UCSD-AML1 (cell line): ENCODE results near the gene LRRC46.
A peak's percentile ranks its signal among the peaks of the same experiment; 100 is the strongest.

Experiments
- DNase-seq: peaks from one replicate; lab custom pipeline; 2025; ENCODE audit not compliant: unreplicated experiment; lab: John Stamatoyannopoulos, UW

The LRRC46 gene

GRCh38 chr17:47830396-47831002 lies 971 bp upstream of the LRRC46 start:
- DNase-seq: no peak

DNA sequence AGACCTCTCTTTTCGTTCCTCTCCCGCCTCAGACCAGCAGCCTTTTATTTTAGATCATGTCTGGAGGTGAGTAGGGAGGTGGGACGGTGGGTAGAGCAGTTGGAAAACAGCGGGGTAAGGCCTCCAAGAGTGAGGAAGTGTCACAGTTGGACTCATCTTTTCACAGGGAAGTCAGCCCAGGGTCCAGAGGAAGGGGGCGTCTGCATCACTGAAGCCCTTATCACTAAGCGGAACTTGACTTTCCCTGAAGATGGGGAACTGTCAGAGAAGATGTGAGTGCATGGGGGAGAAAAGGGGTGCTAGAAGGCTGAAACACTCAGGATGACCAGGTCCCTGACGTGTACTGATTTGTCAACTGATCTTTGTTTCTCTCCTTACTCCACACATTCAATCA lies 461 bp downstream of the LRRC46 start:
- no peak for DNase-seq

GRCh38 chr17:47834756-47835155 lies 3.3 kb downstream of the LRRC46 start:
- no peak for DNase-seq

DNA sequence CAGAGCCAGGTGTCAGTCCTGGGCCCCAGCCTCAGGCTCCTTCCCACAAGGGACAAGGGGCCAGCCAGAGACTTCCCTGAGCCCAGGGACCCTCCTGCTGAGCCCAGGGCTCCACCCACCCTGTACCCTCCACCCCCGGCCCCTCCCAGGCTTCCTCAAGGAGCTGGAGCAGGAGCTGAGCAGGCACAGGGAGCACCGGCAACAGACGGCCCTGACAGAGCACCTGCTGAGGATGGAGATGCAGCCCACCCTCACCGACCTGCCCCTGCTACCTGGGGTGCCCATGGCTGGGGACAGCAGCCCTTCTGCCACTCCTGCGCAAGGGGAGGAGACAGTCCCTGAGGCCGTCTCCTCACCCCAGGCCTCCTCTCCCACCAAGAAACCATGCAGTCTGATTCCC lies 5.1 kb downstream of the LRRC46 start:
- DNase-seq: no peak

GRCh38 chr17:47837401-47838039 lies 6.0 kb downstream of the LRRC46 start:
- no peak for DNase-seq

GRCh38 chr17:47838636-47839035 lies 7.2 kb downstream of the LRRC46 start:
- no peak for DNase-seq

- no peak for DNase-seq
These were observed 7.6 kb downstream of the LRRC46 start for GRCh38 chr17:47839071-47839470.

DNA sequence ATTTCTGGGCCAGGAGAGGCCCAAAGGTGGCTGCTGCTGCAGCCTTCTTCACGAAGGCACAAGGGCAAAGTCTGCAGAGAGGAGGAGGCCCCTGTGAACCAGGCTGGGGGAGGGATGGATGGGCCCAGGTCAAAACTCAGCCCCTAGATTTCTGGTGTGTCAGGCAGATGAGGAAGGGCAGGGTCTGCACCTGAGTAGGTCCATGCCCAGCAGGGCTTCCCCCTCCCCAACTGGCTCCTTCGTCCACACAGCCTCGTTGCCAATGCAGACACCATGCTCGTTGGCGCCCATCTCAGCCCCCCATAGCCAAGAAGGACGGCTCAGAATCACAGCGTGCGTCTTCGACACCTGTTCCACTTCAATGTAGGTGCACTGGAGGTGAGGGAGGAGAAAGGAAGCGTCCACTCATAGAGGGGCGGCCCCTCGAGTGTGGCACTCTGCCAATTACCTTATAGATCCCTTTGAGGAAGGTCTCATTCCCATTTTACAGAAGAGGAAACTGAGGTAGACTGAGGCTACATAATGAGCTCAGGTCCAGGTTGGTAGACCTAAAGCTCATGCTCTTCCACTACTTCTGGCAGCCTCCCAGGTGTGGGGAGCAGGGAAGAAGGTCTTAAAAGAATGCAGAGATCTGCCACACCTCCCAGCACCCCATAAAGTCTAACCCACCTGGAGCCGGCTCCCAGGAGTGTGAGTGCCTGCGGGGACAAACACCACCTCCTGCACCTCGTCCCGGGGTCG lies 8.7 kb downstream of the LRRC46 start:
- DNase-seq: no peak

- DNase-seq: peak; percentile 94
These were observed 9.4 kb downstream of the LRRC46 start, which contains the start of gene SCRN2 for GRCh38 chr17:47840742-47841487. SCRN2 (minus strand) TSS chr17:47841273; CDS start chr17:47840843, 430 bp downstream.

DNA sequence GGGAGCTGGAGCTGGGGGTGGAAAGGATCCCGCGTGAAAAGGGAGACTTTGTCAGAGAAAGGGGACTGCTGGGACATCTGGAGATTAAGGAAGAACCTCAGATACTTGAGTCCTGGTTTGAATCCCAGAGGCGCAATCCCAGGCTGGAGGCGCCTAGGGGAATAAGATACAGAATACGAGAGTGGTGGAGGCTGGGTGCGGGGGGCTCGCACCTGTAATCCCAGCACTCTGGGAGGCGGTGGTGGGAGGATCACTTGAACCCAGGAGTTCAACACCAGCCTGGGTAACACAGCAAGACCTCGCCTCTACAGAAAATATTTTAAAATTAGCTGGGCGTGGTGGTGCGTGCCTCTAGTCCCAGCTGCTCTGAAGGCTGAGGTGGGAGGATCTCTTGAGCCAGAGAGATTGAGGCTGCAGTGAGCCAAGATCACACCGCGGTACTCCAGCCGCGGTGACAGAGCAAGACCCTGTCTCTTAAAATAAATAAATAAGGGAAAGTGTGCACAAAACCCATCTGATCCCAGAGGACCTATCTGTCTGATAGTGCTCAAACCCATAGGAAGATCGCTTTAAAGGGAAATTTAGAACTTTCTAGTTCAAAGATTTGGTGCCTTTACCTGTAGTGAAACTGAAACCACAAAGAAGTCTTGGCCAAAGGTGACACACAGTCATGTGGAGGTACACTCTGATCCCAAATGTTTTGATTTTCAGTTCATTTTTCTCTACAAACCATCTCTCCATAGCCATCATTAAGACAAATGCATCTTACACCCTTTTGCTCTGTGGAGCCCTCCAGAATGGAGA lies 10.2 kb downstream of the LRRC46 start:
- no peak for DNase-seq

DNA sequence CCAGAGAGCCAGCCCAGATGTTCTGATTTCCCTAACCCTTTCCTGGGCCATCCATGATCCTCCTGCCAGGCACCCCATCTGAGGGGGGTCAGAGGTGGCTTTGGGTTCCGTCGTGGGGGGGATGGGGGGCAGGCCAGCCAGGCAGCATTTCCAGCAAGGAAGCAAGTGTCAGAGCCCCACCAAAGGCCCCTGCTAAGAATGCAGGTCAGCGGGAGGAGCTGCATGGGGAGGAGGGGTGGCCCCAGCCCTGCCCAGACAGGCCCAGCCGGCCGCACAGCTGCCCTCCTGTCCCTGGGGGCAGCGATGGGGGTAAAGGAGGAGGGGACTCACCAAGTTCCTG lies 11.9 kb downstream of the LRRC46 start:
- no peak for DNase-seq

DNA sequence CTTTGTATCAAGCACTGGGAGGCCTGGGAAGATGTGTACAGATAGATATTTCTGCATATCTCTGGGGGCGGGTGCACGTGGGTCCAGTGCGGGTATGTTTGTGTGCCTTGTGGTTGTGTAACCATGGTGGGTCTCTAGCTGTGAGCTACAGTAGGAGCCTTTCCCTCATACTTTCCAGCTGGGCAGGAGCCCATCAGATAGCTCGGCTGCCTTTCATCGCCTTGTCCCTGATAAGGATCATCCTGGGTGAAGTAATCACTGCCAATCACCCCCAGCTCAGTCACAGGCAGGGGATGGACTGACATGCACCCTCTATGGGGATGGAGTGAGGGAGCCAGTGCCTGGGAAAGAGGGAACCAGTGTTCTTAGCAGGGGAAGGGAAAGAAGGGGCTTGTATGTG lies 12.8 kb downstream of the LRRC46 start:
- no peak for DNase-seq

DNA sequence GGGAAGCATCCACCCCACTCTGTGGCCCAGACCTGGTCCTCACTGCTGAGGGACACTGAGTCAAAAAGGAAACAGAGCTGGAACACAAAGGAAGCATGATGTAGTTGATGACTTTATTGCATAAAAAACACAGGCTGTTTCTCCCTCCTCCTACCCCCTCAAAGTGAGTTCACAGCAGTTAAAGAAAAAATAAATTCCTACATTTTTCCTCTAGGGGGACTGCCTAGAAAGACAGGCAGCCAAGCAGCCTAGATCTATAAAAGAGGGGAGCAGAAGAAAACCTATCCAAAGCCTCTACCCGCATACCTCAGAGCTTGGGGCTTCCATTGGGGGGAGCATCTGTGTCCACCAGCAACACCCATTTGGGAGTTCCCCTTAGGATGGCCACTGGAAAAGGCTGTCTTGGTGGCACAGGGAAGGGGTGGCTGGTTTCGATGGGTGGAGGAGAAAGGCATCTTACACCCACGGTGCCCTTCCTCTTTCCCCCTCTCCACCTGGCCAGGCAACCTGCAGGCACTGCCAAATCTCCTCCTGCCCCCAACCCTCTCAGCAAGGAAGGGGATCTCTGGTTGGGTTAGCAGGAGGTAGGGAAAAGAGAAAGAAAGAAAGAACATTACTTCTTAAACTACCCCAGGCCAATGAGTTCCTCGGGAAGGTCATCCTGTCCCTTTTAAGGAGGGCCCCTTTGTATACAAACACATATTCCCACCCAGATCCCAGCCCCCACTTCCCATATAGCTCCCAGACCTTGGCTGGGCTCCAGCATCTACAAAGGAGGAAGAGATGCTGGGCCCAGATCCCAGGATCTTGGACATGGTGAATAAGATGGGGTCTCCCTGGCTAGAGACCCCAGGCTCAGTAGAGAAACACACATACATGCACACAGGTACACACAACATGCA lies 13.6 kb downstream of the LRRC46 start:
- no peak for DNase-seq

DNA sequence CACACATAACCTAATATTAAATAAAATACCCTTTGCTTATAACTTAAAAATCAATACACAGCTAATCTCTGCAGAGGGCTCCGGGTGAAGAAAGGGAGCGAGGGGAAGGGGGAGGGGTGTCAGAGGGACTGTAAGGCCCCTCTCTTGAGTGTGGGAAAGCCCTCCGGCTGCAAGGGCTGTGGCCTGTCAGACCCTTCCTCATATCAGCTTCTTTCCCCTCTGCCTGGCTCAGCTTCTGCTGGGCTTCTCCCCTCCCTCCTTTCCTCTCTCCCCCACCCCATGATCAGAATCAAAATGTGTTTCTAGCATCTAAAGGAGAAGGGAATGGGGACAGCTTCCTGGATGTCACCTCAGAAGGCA lies 14.2 kb downstream of the LRRC46 start:
- no peak for DNase-seq

DNA sequence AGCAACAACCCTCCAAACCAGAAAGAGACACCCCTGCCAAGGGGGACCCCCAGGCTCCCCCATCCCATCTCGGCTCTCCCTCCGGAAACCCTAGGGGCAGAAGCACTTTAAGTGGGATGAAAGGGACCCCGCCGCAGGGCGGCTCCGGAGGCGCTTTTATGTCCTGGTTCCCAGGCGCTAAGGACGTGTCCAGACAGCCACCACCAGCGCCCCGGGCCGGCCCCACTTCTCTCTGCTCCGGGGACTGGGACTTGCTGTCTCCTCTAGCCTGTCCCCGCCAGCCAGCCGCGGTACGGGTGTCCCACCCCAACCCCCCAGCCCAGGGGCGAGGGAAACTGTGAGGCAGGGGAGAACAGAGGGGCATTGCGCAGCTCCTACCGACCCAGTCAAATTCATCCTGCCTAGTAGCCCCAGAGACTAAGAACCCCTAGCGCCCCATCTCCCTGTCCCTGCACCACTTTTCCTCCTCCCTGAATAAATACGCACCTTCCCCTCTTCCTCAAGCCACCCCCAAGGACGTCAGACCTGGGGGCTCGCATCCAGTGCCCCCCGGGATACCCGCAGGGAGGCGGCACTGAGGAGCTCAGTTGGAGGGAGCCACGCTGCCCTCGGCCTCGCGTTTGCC lies 15.4 kb downstream of the LRRC46 start:
- DNase-seq: peak; percentile 38

DNA sequence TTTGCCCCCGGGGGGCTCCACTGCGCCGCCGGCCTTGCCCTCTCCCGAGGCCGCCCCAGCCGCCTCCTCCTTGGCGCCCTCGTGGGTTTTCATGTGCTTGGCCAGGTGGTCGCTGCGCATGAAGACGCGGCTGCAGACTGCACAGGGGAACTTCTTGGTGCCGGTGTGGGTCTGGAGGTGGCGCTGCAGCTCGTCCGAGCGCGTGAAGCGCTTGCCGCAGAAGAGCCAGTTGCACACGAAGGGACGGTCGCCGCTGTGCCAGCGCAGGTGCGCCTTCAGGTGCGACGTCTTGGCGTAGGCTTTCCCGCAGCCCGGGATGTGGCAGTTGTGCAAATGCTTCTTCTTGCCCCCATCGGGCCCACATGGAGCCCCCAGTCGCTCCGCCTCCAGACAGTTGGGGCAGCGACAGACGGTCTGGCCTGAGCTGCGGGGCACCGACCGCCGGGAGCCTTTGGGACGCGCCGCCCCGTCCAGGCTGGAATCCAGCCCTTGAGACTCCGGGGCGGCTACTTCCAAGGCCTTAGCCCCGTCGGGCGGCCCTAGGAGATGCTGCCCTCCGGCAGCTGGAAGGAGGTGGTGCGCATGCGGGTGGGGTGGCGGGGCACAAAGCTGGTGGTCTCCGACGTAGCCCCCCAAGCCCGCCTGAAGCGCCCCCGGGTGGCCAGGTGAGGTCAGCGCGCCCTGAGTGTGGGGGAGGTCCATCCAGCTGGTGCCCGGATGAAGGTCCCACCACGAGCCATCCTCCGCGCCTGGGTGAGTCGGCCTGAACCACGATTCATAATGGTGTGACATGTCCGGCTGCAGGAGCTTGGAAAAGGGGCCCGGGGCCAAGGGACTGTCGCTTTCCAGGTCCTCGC lies 16.1 kb downstream of the LRRC46 start:
- DNase-seq: peak; percentile 50

- DNase-seq: no peak
These were observed 16.7 kb downstream of the LRRC46 start for GRCh38 chr17:47848198-47848513.

GRCh38 chr17:47850373-47850691 lies 18.9 kb downstream of the LRRC46 start:
- DNase-seq: no peak
